Gastroesophageal sphincter (tissue), 4 donors: ENCODE data around the gene LAMA2. TPM values are rescaled to one million over a fixed set of nuclear protein-coding genes. Genes with fewer than 3 reads are reported as not detected.

Experiments
- ATAC-seq: fragments of 150-250 bp; one replicate; pipeline ENCODE4 v1.9.1; 2016; ENCODE audit warnings: mild to moderate bottlenecking, moderate library complexity
- H3K27ac ChIP-seq, 4 donors: fragments of 200-600 bp; sonication (generic) in 3 of 4; 1 replicate in 3 of 4; 2 replicates in 1 of 4; pipeline ENCODE4 v1.5.1; 2016 to 2019
- H3K27me3 ChIP-seq: fragments of 200-600 bp; sonication (generic); one replicate; pipeline ENCODE4 v1.5.1; 2019
- H3K36me3 ChIP-seq, 2 donors: fragments of 200-600 bp; sonication (generic); one replicate each; pipeline ENCODE4 v1.5.1; 2019; ENCODE audit warnings: control low read depth in 1 of 2
- H3K4me1 ChIP-seq, 3 donors: fragments of 200-600 bp; sonication (generic); 1 replicate in 2 of 3; 2 replicates in 1 of 3; pipeline ENCODE4 v1.5.1; 2016 to 2019; ENCODE audit warnings: control low read depth in 2 of 3
- H3K4me3 ChIP-seq, 2 donors: fragments of 200-600 bp; sonication (generic); one replicate each; pipeline ENCODE4 v1.5.1; 2019; ENCODE audit warnings: mild to moderate bottlenecking in 1 of 2, moderate library complexity in 1 of 2
- H3K9me3 ChIP-seq, 3 donors: fragments of 200-600 bp; sonication (generic); one replicate each; pipeline ENCODE4 v1.5.1; 2017 to 2019; ENCODE audit warnings: control low read depth in 2 of 3
- CTCF ChIP-seq, 4 experiments: fragments of 200-600 bp in 2 of 4; fragments of 450-650 bp in 2 of 4; sonication (generic) in 1 of 4; IDR thresholded peaks; one replicate each; pipeline ENCODE4 v1.5.1; 2017 to 2019; ENCODE audit warnings: antibody characterized with exemption in 4 of 4, mild to moderate bottlenecking in 2 of 4, moderate library complexity in 2 of 4
- EP300 ChIP-seq: sonication (generic); formaldehyde crosslinking; IDR thresholded peaks from one replicate; pipeline ENCODE4 v1.6.1; 2017; ENCODE audit warnings: antibody characterized with exemption, mild to moderate bottlenecking
- POLR2A ChIP-seq, 2 donors: fragments of 450-650 bp; IDR thresholded peaks; one replicate each; pipeline ENCODE4 v1.6.1; 2017; ENCODE audit warnings: antibody characterized with exemption in 2 of 2, mild to moderate bottlenecking in 2 of 2, moderate library complexity in 1 of 2
- POLR2AphosphoS5 ChIP-seq: sonication (generic); formaldehyde crosslinking; IDR thresholded peaks from one replicate; pipeline ENCODE4 v1.6.1; 2017; ENCODE audit warnings: antibody characterized with exemption
- WGBS, 2 donors: methylation state at CpG; one replicate each; pipeline ENCODE4 v1.1.5; 2018; ENCODE audit warnings: low coverage in 1 of 2; 5-methylcytosine and 5-hydroxymethylcytosine counted together
- total RNA-seq, 4 donors: library from RNA; depleted of rRNA; stranded (reverse); fragments of >200 nt; gene quantifications; one replicate each; pipeline ENCODE4 v1.1.0, GENCODE V29; 2016

Gene LAMA2
- total RNA-seq, 4 donors from 2014 or later = 103 to 199 (median 153) TPM

GRCh38 chr6:129495652-129496051 lies 612.7 kb downstream of the LAMA2 start:
- no peak overlapping the region for H3K4me3 ChIP-seq
- no peak for TF ChIP-seq POLR2AphosphoS5
- no peak for TF ChIP-seq POLR2A (IDR thresholded peaks at IDR 0.05)
- TF ChIP-seq EP300 = no peak
- TF ChIP-seq CTCF (IDR thresholded peaks at IDR 0.05) = no peak
- no peaks in the 10 kb centered on the region for H3K9me3 ChIP-seq
- no peak for ATAC-seq
- WGBS, 2 donors = 20 to 50% methylated on average over 1 of the region's 2 CpGs
- no peaks in the 10 kb centered on the region for H3K27me3 ChIP-seq
- H3K27ac ChIP-seq = no peak overlapping the region
- H3K4me1 ChIP-seq = peaks cover 0 to 20% (median 8%) of the 10 kb centered on the region in 3 donors
- peaks cover 0 to 20% of the 10 kb centered on the region in 2 donors for H3K36me3 ChIP-seq

GRCh38 chr6:129497481-129498441 lies 614.8 kb downstream of the LAMA2 start:
- no peak for ATAC-seq
- Histone ChIP-seq H3K4me3 (no peak overlapping the region), H3K4me1 (peaks cover 0 to 23% (median 0%) of the 10 kb centered on the region in 3 donors), H3K27me3 (no peaks in the 10 kb centered on the region), H3K9me3 (no peaks in the 10 kb centered on the region), H3K36me3 (peaks cover 0 to 23% of the 10 kb centered on the region in 2 donors), H3K27ac (peak overlapping the region in 2 of 4 donors; percentile 9 to 28)
- WGBS, 2 donors = 52 to 63% methylated on average over 4 to 6 of the region's 6 CpGs
- no peak for TF ChIP-seq POLR2A (IDR thresholded peaks at IDR 0.05)
- no peak for TF ChIP-seq POLR2AphosphoS5
- TF ChIP-seq CTCF (IDR thresholded peaks at IDR 0.05) = no peak
- no peak for TF ChIP-seq EP300

- H3K4me1 ChIP-seq = peaks cover 0 to 23% (median 0%) of the 10 kb centered on the region in 3 donors
- no peak overlapping the region for H3K4me3 ChIP-seq
- TF ChIP-seq EP300 (no peak), POLR2AphosphoS5 (peak; percentile 10), CTCF (IDR thresholded peaks at IDR 0.05) (no peak), POLR2A (IDR thresholded peaks at IDR 0.05) (no peak)
- peak; percentile 29 for ATAC-seq
- 52 to 93% methylated on average over 2 of the region's 2 CpGs for WGBS, 2 donors
- H3K36me3 ChIP-seq = peaks cover 0 to 28% of the 10 kb centered on the region in 2 donors
- H3K27me3 ChIP-seq = no peaks in the 10 kb centered on the region
- H3K9me3 ChIP-seq = no peaks in the 10 kb centered on the region
- H3K27ac ChIP-seq = peak overlapping the region in 1 of 4 donors; percentile 36
These were observed 615.6 kb downstream of the LAMA2 start for GRCh38 chr6:129498541-129498940.

- H3K36me3 ChIP-seq = peaks cover 0 to 30% of the 10 kb centered on the region in 2 donors
- peaks cover 0 to 23% (median 0%) of the 10 kb centered on the region in 3 donors for H3K4me1 ChIP-seq
- TF ChIP-seq POLR2A (IDR thresholded peaks at IDR 0.05) = no peak
- TF ChIP-seq CTCF (IDR thresholded peaks at IDR 0.05) = peak; percentile 36 to 65 (median 48)
- ATAC-seq = peak; percentile 30
- no peaks in the 10 kb centered on the region for H3K9me3 ChIP-seq
- WGBS, 2 donors = 10 to 15% methylated on average over 6 to 8 of the region's 8 CpGs
- no peaks in the 10 kb centered on the region for H3K27me3 ChIP-seq
- H3K27ac ChIP-seq = peak overlapping the region in 1 of 4 donors; percentile 36
- H3K4me3 ChIP-seq = no peak overlapping the region
These were observed 616.3 kb downstream of the LAMA2 start for GRCh38 chr6:129498950-129499842.
